GM12878 (cell line): ENCODE results near the gene NR2C2AP. TPM values are rescaled to one million over a fixed set of nuclear protein-coding genes. Genes with fewer than 3 reads are reported as not detected.

ENCODE experiments used
- ATF2 ChIP-seq: IDR thresholded peaks from 2 replicates; pipeline ENCODE4 v1.6.1; 2012; ENCODE audit warnings: low read length, inconsistent platforms
- E4F1 ChIP-seq: fragments of 450-650 bp; IDR thresholded peaks from 2 replicates; pipeline ENCODE4 v1.6.1; 2018; ENCODE audit warnings: borderline replicate concordance, mild to moderate bottlenecking; ENCODE audit not compliant: partially characterized antibody
- EZH2 ChIP-seq: IDR thresholded peaks from 2 replicates; pipeline ENCODE4 v1.6.1; 2012; ENCODE audit warnings: low read depth, mild to moderate bottlenecking, control low read depth, inconsistent platforms, low read length, borderline replicate concordance; ENCODE audit not compliant: control insufficient read depth
- MTA2 ChIP-seq: fragments of 450-650 bp; IDR thresholded peaks from 2 replicates; pipeline ENCODE4 v1.6.1; 2016; ENCODE audit warnings: low read depth, mild to moderate bottlenecking, moderate library complexity
- NFXL1 ChIP-seq: fragments of 450-650 bp; IDR thresholded peaks from 2 replicates; pipeline ENCODE4 v1.6.1; 2017; ENCODE audit warnings: antibody characterized with exemption, mild to moderate bottlenecking, borderline replicate concordance
- NRF1 ChIP-seq: conservative IDR thresholded peaks from 2 replicates; pipeline ENCODE4 v1.6.1; 2011; ENCODE audit warnings: mild to moderate bottlenecking, low read depth, low read length, improper control_type of control experiment
- RBBP5 ChIP-seq: fragments of 200-600 bp; sonication (generic); conservative IDR thresholded peaks from 2 replicates; pipeline ENCODE4 v1.6.1; 2016
- REST ChIP-seq: IDR thresholded peaks from 2 replicates; pipeline ENCODE4 v1.6.1; 2012; ENCODE audit warnings: mild to moderate bottlenecking, low read depth, low read length
- SKIL ChIP-seq: fragments of 450-650 bp; IDR thresholded peaks from 2 replicates; pipeline ENCODE4 v1.6.1; 2017; ENCODE audit warnings: mild to moderate bottlenecking, low read depth, inconsistent platforms; ENCODE audit not compliant: poor library complexity, severe bottlenecking
- SMAD1 ChIP-seq: fragments of 450-650 bp; IDR thresholded peaks from 2 replicates; pipeline ENCODE4 v1.6.1; 2018; ENCODE audit warnings: mild to moderate bottlenecking, low read depth; ENCODE audit not compliant: partially characterized antibody
- SMARCA5 ChIP-seq: fragments of 450-650 bp; IDR thresholded peaks from 2 replicates; pipeline ENCODE4 v1.6.1; 2017; ENCODE audit warnings: mild to moderate bottlenecking
- SREBF1 ChIP-seq: IDR thresholded peaks from 2 replicates; pipeline ENCODE4 v1.6.1; 2012; ENCODE audit warnings: mild to moderate bottlenecking, low read length
- USF1 ChIP-seq: IDR thresholded peaks from 2 replicates; pipeline ENCODE4 v1.6.1; 2011; ENCODE audit warnings: borderline replicate concordance, low read depth, mild to moderate bottlenecking, moderate library complexity, mixed read lengths, low read length; ENCODE audit not compliant: insufficient read depth; ENCODE audit errors: extremely low read length
- ZBTB40 ChIP-seq: fragments of 450-650 bp; IDR thresholded peaks from 2 replicates; pipeline ENCODE4 v1.6.1; 2016; ENCODE audit warnings: mild to moderate bottlenecking, moderate library complexity, borderline replicate concordance
- polyA plus RNA-seq, 11 experiments: library from polyadenylated mRNA; depleted of rRNA in 4 of 11; unstranded in 6 of 11; stranded (reverse) in 5 of 11; fragments of >200 nt; fragmentation: Nextera tagmentation in 4 of 11; fragmentation: Illumina TruSeq in 1 of 11; extraction: Ambion mirVana in 4 of 11; extraction: Trizol in 1 of 11; gene quantifications; 1 replicate in 1 of 11; 2 replicates in 10 of 11; pipeline versions ENCODE4 v1.2.1 to v1.2.3, GENCODE V29; 2011 to 2016; ENCODE audit warnings: inconsistent platforms in 2 of 11, missing spikeins in 2 of 11, low read depth in 1 of 11
- total RNA-seq, 4 experiments: library from RNA; depleted of rRNA in 3 of 4; stranded (reverse); fragments of >200 nt in 3 of 4; fragmentation: Illumina TruSeq in 1 of 4; extraction: Trizol in 1 of 4; gene quantifications; 2 replicates each; pipeline versions ENCODE4 v1.2.1 to v1.2.3, GENCODE V29; 2013 to 2021

NR2C2AP gene
- total and polyA plus RNA-seq, 10 of the 15 experiments (the other 5 are each of a cell fraction or from before 2014, with no cell fraction given) = 21.5 to 44.8 (median 28.1) TPM

- TF ChIP-seq E4F1 = no peak
- peak; percentile 59 for TF ChIP-seq SMARCA5
- no peak for TF ChIP-seq ZBTB40
- no peak for TF ChIP-seq RBBP5
- TF ChIP-seq SMAD1 = no peak
- no peak for TF ChIP-seq NFXL1
- TF ChIP-seq EZH2 = no peak
- TF ChIP-seq REST = no peak
- TF ChIP-seq SREBF1 = no peak
- TF ChIP-seq USF1 = no peak
- TF ChIP-seq NRF1 = no peak
- no peak for TF ChIP-seq ATF2
- no peak for TF ChIP-seq SKIL
- TF ChIP-seq MTA2 = peak; percentile 82
Measured at GRCh38 chr19:19160461-19161035, 42.7 kb downstream of the NR2C2AP start (continued).
